OCI-LY3 (cell line): ENCODE data around the gene HMOX1.
"Not testable (repeated sequence)": the region's sequence is repeated elsewhere in the genome, so short reads cannot be mapped to it uniquely, and the experiment has no call there.

Experiments used
- EZH2phosphoT487 ChIP-seq: fragments of 200-600 bp; shearing (Covaris generic); IDR thresholded peaks from 2 replicates; pipeline ENCODE4 v1.6.1; 2018; ENCODE audit warnings: antibody characterized with exemption, mixed run types, low read depth
- TF ChIP-seq, protein P1 (sequence below): fragments of 200-600, 300-600 bp; sonication (generic); IDR thresholded peaks from 2 replicates; pipeline ENCODE4 v1.5.1; 2014; ENCODE audit warnings: antibody characterized with exemption, low read length, low read depth

DNA sequence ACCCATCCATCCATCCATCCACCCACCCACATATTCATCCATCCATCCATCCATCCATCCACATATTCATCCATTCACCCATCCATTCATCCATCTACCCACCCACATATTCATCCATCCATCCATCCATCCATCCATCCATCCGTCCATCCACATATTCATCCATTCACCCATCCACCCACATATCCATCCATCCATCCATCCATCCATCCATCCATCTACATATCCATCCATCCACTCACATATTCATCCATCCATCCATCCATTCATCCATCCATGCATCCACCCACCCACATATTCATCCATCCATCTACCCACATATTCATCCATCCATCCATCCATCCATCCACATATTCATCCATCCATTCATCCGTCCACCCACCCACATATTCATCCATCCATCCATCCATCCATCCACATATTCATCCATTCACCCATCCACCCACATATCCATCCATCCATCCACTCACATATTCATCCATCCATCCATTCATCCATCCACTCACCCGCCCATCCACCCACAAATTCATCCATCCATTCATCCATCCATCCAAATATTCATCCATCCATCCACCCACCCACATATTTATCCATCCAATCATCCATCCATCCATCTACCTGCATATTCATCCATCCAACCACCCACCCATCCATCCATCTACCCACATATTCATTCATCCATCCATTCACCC is 57.9 kb downstream of the HMOX1 start:
- TF ChIP-seq, protein P1, sequence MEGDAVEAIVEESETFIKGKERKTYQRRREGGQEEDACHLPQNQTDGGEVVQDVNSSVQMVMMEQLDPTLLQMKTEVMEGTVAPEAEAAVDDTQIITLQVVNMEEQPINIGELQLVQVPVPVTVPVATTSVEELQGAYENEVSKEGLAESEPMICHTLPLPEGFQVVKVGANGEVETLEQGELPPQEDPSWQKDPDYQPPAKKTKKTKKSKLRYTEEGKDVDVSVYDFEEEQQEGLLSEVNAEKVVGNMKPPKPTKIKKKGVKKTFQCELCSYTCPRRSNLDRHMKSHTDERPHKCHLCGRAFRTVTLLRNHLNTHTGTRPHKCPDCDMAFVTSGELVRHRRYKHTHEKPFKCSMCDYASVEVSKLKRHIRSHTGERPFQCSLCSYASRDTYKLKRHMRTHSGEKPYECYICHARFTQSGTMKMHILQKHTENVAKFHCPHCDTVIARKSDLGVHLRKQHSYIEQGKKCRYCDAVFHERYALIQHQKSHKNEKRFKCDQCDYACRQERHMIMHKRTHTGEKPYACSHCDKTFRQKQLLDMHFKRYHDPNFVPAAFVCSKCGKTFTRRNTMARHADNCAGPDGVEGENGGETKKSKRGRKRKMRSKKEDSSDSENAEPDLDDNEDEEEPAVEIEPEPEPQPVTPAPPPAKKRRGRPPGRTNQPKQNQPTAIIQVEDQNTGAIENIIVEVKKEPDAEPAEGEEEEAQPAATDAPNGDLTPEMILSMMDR, result not testable (repeated sequence)
- TF ChIP-seq EZH2phosphoT487, result not testable (repeated sequence)
